ENCODE data around the gene TSBP1.

Gene TSBP1

GRCh38 chr6:32410906-32411305 is 39.2 kb upstream of the TSBP1 start:
- no peak for DNase-seq
- Histone ChIP-seq H3K4me3 (ENCODE audit: low read depth, low read length) (no peak overlapping the region), H3K36me3 (replicated peaks) (no peaks in the 10 kb centered on the region), H3K27ac (no peak overlapping the region), H3K27me3 (replicated peaks) (peaks cover 3% of the 10 kb centered on the region)
- TF ChIP-seq, protein P1, sequence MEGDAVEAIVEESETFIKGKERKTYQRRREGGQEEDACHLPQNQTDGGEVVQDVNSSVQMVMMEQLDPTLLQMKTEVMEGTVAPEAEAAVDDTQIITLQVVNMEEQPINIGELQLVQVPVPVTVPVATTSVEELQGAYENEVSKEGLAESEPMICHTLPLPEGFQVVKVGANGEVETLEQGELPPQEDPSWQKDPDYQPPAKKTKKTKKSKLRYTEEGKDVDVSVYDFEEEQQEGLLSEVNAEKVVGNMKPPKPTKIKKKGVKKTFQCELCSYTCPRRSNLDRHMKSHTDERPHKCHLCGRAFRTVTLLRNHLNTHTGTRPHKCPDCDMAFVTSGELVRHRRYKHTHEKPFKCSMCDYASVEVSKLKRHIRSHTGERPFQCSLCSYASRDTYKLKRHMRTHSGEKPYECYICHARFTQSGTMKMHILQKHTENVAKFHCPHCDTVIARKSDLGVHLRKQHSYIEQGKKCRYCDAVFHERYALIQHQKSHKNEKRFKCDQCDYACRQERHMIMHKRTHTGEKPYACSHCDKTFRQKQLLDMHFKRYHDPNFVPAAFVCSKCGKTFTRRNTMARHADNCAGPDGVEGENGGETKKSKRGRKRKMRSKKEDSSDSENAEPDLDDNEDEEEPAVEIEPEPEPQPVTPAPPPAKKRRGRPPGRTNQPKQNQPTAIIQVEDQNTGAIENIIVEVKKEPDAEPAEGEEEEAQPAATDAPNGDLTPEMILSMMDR (IDR thresholded peaks at IDR 0.05; ENCODE audit: low read depth, low read length, missing control alignments), result no peak
- in situ Hi-C loops (cut with HindIII; ENCODE audit: low pct_ligation_motif_present, low sequenced_read_pairs), result no loop called here

DNA sequence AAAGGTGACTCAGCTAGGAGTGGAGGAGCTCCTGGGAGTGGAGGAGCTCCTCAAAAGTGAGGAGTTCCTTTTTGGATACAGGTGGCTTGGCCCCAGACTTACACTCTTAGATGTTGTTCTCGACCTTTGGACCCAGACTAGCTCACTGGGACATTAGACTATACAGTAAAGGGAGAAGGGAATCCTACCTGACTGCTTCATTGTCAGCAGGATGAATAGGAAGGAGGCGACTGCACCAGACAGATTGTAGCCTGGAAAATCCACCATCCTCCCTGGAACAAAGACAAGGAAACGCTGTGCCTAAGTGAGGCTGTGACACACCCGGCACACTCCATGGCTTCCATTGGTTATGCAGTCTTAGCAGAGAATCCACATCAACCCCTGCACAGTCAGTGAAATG is 35.2 kb upstream of the TSBP1 start, which contains the start of gene BTNL2:
TSS of gene BTNL2 (minus strand) at position 325 of the 400 bp plus-strand sequence. CDS start at position 267, 58 bp downstream.
- Histone ChIP-seq H3K27me3 (replicated peaks) (peaks cover 5% of the 10 kb centered on the region), H3K27ac (no peak within 1 kb of the TSS), H3K36me3 (replicated peaks) (no peaks in the 10 kb centered on the region), H3K4me3 (ENCODE audit: low read depth, low read length) (no peak within 1 kb of the TSS)
- no peak for DNase-seq
- TF ChIP-seq, protein P1 (IDR thresholded peaks at IDR 0.05; ENCODE audit: low read depth, low read length, missing control alignments), result no peak
- in situ Hi-C loops (cut with HindIII; ENCODE audit: low pct_ligation_motif_present, low sequenced_read_pairs), result no loop called here

- in situ Hi-C loops (cut with HindIII; ENCODE audit: low pct_ligation_motif_present, low sequenced_read_pairs), result no loop called here
- TF ChIP-seq, protein P1 (IDR thresholded peaks at IDR 0.05; ENCODE audit: low read depth, low read length, missing control alignments), result no peak
- no peak for DNase-seq
- H3K27ac ChIP-seq, result no peak overlapping the region
- no peak overlapping the region for H3K4me3 ChIP-seq (ENCODE audit: low read depth, low read length)
- H3K36me3 ChIP-seq (replicated peaks), result no peaks in the 10 kb centered on the region
- H3K27me3 ChIP-seq (replicated peaks), result peaks cover 5% of the 10 kb centered on the region
These were observed 34.5 kb upstream of the TSBP1 start for GRCh38 chr6:32406197-32406596.

- H3K27me3 ChIP-seq (replicated peaks), result peaks cover 5% of the 10 kb centered on the region
- H3K27ac ChIP-seq, result no peak overlapping the region
- DNase-seq, result no peak
- in situ Hi-C loops (cut with HindIII; ENCODE audit: low pct_ligation_motif_present, low sequenced_read_pairs), result no loop called here
- no peak overlapping the region for H3K4me3 ChIP-seq (ENCODE audit: low read depth, low read length)
- TF ChIP-seq, protein P1 (IDR thresholded peaks at IDR 0.05; ENCODE audit: low read depth, low read length, missing control alignments), result no peak
- no peaks in the 10 kb centered on the region for H3K36me3 ChIP-seq (replicated peaks)
These were observed 34.0 kb upstream of the TSBP1 start for GRCh38 chr6:32405656-32406055.

GRCh38 chr6:32402812-32403211 is 31.1 kb upstream of the TSBP1 start:
- H3K27ac ChIP-seq, result no peak overlapping the region
- no peaks in the 10 kb centered on the region for H3K36me3 ChIP-seq (replicated peaks)
- in situ Hi-C loops (cut with HindIII; ENCODE audit: low pct_ligation_motif_present, low sequenced_read_pairs), result no loop called here
- no peak for DNase-seq
- H3K4me3 ChIP-seq (ENCODE audit: low read depth, low read length), result no peak overlapping the region
- H3K27me3 ChIP-seq (replicated peaks), result peaks cover 5% of the 10 kb centered on the region
- TF ChIP-seq, protein P1 (IDR thresholded peaks at IDR 0.05; ENCODE audit: low read depth, low read length, missing control alignments), result no peak

- TF ChIP-seq, protein P1 (IDR thresholded peaks at IDR 0.05; ENCODE audit: low read depth, low read length, missing control alignments), result no peak
- DNase-seq, result no peak
- Histone ChIP-seq H3K27me3 (replicated peaks) (peaks cover 5% of the 10 kb centered on the region), H3K27ac (no peak overlapping the region), H3K36me3 (replicated peaks) (no peaks in the 10 kb centered on the region), H3K4me3 (ENCODE audit: low read depth, low read length) (no peak overlapping the region)
- in situ Hi-C loops (cut with HindIII; ENCODE audit: low pct_ligation_motif_present, low sequenced_read_pairs), result no loop called here
These were observed 29.7 kb upstream of the TSBP1 start for GRCh38 chr6:32401284-32401963.

All from brain microvascular endothelial cell (primary cell).